Stimulated activated CD8-positive, alpha-beta memory T cell treated with anti-CD3 and anti-CD28 coated beads, Interleukin-7, amount 100 ng/mL, for 24 hours (primary cell): ENCODE measurements around the gene DNAI2.

ENCODE experiments used
- DNase-seq: peaks from one replicate; pipeline ENCODE4 v3.0.0-alpha.2; 2020; ENCODE audit warnings: low read depth

Gene DNAI2, protein sequence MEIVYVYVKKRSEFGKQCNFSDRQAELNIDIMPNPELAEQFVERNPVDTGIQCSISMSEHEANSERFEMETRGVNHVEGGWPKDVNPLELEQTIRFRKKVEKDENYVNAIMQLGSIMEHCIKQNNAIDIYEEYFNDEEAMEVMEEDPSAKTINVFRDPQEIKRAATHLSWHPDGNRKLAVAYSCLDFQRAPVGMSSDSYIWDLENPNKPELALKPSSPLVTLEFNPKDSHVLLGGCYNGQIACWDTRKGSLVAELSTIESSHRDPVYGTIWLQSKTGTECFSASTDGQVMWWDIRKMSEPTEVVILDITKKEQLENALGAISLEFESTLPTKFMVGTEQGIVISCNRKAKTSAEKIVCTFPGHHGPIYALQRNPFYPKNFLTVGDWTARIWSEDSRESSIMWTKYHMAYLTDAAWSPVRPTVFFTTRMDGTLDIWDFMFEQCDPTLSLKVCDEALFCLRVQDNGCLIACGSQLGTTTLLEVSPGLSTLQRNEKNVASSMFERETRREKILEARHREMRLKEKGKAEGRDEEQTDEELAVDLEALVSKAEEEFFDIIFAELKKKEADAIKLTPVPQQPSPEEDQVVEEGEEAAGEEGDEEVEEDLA

GRCh38 chr17:74274060-74274708, at the start of gene DNAI2:
Gene DNAI2 (plus strand): TSS chr17:74274234. CDS start chr17:74281818, 7,584 bp downstream.
- no peak for DNase-seq

DNA sequence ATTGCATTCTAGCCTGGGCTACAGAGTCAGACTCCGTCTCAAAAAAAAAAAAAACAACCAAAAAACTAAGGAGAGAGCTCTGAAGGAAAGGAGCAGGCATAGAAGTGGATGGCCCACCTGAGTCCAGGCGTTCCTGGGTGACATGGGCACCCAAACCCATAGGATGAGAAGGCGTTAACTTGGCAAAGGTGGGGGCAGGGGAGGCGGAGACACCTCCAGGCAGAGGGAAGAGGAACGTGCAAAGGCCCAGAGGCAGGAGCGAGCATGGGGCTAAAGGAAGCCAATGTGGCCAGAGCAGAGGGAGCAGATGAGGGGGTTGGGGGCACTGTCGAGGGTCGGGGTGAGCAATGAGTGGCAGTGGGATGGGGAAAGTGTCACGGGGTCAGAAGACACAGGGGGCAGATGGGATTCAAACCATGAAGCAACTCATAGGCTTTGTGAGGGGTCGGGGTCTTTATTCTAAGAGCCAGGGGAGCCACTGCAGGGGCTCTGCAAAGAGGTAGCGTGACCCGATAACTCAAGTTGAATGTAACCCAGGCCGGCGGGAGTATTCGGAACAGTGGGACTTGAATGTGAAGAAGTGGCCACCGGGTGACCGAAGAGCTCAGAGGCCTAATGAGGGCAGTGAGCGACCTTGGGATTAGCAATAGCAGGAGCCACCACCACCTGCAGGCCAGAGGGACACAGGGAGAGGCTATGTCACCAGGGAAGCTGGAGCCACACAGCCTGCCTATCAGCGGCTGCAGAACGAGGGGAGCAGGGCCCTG, 48.9 kb upstream of the DNAI2 start:
- no peak for DNase-seq

DNA sequence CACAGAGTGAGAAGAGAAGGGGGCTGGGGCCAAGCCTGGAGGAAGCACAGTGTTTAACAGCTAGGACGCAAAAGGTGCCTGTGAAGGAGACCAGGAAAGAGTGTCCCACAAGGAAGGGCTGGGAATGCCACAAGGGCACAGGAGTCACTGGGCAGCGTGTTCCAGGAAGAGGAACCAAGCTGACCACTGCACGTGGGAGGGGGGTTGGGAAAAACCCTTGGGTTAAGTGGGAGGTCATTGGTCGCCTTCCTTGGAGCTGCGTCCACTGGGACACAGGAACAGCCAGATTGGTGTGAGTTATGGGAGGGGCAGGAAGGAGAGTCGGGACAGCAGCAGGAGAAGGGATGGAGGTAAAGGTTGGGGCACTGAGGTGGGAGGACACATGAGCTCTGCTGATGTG, 47.8 kb upstream of the DNAI2 start:
- no peak for DNase-seq

DNA sequence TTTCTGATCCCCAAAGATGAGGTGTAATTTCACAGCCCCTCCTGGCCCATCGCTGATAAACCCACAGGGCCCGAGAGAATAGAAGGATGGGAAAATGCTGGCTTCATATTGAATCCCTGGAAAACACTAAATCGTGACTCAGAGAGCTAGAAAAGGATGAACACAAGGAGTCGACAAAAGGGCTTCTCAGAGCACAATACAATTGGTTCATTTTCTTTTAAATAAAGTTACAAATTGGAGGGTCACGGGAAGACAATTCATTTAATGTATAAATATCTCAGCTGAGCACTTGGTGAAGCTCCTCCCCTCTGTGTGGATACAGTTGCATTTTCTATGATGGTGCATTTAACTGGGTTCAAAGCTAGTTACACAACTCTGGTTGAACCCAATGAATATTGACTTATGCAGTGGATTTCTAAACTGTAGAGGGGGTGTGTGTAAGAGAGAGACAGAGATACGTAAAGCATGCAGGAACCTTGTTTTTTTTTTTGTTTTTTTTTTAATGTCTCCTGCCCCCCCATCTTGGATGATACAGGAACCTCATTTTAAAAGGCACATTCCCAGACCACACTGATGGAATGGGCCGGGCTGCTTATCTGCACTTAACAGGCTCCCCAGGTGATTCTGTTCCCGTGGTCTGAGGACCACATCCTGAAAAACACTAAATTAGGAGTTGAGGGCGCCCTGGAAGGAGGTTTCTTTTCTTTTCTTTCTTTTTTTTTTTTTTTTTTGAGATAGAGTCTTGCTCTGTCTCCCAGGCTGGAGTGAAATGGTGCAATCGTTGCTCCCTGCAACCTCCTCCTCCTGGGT, 46.6 kb upstream of the DNAI2 start:
- no peak for DNase-seq

GRCh38 chr17:74228306-74228978, 45.6 kb upstream of the DNAI2 start:
- no peak for DNase-seq

DNA sequence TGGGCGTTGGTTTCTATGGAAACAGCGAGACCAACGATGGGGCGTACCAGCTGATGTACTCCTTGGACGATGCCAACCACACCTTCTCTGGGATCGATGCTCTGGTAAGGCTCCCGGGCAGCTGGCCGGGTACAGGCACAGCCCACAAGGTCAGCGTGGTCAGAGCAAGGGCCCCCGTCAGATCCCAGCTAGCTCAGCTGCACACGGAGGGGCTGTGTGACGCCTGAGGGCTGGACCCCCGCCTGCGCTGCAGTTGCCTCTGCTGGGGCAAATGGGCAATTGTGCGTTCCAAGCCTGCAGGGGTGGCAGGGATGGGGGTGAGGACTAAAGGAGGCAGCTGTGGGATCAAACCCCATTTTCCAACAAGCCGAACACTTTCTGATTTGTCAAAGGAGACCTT, 43.1 kb upstream of the DNAI2 start:
- DNase-seq, result no peak

DNA sequence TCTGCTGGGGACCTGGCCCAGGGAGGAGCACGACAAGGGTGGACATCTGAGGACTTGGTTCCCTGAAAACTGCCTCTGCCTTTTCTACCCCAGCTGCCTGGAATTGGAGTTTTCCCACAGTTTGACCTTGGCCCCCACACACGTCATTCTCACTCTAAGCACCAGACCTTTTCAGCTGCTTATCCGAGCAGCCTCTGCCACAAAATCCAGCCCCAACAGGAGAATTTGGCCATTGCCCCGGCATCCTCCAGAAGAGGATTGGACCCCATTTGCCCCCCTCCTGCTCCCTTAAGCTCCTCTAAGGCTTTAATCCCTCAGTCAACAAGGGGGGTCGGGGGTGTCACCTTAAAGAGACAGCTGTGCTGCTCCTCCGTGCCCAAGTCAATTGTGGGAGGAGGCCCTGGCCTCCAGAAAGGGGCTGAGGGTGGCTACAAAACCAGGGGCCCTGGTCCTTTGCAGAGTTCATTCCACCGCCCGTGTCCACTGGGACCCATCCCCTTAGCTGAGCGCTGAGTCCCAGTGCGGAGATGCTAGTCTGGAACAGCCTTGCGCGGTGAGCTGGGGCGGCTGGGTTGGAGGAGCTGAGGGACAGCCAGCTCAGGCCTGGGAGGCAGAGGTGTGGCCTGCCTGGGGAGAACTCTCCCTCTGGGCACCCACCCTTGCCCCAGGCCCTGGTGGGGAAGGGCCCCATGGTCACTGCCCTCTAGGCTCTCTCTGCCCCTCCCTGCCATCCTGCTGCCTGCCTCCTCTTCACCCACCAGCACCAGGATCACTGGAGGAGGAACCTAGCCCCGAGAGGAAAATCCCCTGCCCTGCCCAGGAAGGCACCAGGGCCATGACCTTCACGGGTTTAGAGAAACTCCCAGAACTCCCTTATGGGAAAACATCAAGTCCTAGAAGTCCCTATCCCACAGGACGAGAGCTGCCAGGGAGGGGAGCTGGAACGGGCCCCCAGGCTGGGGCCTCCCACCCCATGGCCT, 41.8 kb upstream of the DNAI2 start:
- DNase-seq, result no peak

- DNase-seq, result no peak
Observed at GRCh38 chr17:74233937-74234336, 40.1 kb upstream of the DNAI2 start.

GRCh38 chr17:74234486-74234885, 39.5 kb upstream of the DNAI2 start:
- DNase-seq, result no peak

DNA sequence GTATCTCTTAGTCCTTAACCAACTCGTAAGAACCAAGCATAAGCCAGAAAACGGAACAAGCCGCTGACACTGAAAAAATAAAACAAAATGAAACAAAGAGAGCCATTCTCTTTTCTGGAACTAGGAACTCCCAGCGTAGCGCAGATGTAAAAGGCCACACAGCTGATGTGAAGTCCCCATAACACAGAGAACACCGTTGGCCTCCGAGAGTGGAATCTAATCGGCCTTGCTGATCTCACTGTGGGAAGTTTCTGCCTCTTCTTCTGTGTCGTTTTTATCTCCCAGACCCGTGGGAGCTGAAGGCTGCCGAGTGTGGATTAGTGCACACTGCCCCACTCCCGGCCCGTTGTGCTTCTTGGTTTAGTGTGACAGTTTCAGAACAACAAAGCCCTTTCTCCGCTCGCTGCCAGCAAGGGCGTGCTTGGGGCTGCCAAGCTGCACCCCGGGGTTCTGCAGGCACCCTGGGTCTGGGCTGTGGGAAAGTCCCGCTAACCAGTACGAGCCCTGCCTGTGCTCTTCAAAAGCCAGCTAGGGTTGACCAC, 38.9 kb upstream of the DNAI2 start:
- DNase-seq, result no peak

DNA sequence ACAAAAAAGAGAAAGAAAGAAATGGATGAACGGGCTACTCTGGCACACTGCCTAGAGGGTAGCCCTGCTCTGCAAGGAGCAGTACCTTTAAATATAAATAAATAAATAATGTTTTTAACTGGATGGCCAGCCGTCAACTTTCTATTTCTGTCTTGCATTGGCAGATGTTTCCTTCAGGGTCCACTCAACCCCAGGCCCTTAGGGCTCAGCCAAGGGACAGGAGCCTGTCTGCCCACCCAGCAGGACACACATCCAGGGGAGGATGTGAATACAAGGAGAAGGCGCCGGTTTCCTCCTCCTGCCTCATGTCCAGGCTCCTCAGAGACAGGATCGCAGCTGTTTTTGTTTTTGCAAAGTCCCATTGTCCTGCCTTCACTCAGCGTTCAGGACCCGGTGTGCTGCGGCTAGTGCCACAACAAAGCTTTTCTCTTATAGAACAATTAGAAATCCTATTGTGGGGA, 38.1 kb upstream of the DNAI2 start:
- no peak for DNase-seq

GRCh38 chr17:74237321-74237720, 36.7 kb upstream of the DNAI2 start:
- DNase-seq, result no peak

GRCh38 chr17:74239172-74239571, 34.9 kb upstream of the DNAI2 start:
- no peak for DNase-seq

GRCh38 chr17:74240618-74241205, 33.3 kb upstream of the DNAI2 start:
- no peak for DNase-seq

DNA sequence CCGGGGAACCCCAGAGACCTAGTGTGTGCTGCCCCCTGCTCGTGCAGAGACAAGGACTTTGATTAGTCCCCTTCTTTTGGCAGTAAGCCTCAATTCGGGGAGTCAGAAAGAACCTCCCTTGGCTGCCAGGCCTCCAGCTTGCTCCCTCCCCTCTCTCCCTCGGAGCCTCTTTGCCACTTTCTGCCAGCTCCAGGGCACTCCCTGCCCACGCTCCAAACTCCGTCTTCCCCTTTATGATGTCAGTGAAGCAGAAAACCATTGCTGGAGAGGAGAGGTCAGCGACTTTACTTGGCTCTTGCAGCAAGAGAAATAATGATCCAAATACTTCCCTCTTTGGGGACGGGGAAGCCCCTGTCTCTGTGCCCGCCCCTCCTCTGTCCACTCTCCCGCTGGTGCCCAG, 32.6 kb upstream of the DNAI2 start:
- DNase-seq, result no peak

DNA sequence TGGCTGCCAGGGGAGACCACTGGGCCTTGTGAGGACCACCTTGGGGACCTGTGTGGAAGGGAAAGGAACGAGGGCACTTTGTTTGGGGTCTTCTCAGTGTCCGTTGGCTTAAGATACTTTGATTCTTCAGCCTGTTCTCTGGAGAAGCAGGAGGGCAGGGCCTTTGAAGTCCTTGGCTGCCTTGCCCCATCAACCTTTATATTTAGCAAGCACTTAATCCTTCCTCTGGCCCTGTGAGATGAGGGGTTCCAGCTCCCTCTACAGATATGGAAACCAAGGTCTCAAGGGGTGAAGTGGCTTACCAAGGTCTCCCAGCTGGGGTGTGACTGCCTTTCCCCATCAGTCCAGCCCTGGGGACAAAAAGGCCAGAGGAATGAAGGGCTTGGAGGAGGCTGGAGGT, 32.2 kb upstream of the DNAI2 start:
- DNase-seq, result no peak

DNA sequence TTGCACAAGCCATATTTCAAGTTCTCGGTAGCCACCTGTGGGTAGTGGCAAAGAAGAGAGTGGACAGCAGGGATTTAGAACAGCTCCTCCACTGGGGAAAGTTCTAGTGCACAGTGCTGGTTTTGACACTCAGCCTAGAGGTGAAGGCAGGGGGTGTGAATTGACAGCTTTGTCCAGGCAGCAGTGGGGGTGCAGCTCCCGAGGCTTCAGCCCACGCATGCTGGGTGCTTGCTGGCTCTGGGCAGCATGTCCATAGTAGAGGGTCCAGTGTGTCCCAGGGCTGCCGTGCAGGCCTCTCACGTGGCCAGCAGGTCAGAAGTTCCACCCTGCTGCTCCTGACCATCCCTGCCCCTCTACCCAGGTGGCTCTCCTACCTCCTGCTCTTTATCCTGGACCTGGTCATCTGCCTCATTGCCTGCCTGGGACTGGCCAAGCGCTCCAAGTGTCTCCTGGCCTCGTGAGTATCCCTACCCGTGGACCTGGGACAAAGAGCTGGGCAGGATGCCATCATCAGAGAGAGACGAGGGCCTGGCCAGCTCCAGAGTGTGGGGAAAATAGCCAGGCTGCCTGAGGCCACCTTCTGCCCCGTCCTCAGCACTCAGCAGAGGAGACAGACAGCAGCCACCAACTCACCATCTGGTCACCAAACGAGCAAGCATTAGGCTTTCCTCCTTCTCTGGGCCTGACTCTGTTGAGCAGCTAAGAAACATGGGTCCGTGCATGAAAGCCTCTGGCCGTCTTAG, 30.9 kb upstream of the DNAI2 start:
- no peak for DNase-seq

GRCh38 chr17:74244128-74244527, 29.9 kb upstream of the DNAI2 start:
- DNase-seq, result no peak
